Fibroblast of lung (primary cell): ENCODE data around the gene ZNF14.

Experiments used
- EZH2 ChIP-seq: IDR thresholded peaks from 2 replicates; pipeline ENCODE4 v1.5.1; 2012; ENCODE audit warnings: low read length, control low read depth, mild to moderate bottlenecking; ENCODE audit errors: missing control alignments
- TF ChIP-seq, protein P1 (sequence below), 2 donors: IDR thresholded peaks in 1 of 2; conservative IDR thresholded peaks in 1 of 2; 1 replicate in 1 of 2; 2 replicates in 1 of 2; pipeline ENCODE4 v1.5.1; 2011 to 2012; ENCODE audit warnings: low read length in 2 of 2, control low read depth in 1 of 2, inconsistent platforms in 1 of 2, low read depth in 1 of 2, mild to moderate bottlenecking in 1 of 2

DNA sequence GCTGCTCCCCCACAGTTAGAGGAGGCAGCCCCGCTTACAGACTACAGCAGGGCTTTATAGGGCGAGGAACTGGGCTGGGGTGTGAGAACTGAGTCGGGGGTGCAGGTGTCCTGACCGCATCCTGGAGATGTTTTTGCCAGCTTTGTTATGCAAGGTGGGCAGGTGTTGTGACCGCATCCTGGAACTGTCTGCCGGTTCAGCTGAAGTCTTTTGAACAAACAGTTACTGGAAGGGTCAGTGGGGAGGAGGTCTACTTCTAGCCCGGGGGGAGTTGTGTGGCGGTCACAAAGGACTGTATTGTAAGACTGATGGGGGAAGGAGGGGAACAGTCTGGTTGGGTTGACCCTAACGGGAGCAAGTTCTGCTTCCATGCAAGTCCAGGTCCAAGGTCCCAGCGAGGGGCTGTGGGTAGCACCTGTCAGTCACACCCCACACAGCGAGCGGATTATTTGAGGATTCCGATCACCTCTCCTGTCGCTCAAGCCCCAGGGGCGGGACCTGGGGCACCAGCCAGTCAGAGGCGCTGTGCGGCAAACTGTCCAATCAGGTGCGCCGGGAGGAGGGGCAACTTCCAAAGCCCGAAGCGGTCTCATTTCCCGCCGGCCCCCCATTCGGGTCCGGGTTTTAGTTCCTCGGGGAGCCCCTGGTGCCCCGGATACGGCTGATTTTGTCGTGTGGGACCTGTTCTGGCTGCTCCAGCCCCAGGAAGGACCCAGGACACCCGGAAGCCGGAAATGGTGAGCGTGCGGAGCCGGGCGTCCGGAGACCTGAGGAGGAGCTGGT is 64.5 kb downstream of the ZNF14 start, which contains the start of gene ZNF101:
- TF ChIP-seq, protein P1, sequence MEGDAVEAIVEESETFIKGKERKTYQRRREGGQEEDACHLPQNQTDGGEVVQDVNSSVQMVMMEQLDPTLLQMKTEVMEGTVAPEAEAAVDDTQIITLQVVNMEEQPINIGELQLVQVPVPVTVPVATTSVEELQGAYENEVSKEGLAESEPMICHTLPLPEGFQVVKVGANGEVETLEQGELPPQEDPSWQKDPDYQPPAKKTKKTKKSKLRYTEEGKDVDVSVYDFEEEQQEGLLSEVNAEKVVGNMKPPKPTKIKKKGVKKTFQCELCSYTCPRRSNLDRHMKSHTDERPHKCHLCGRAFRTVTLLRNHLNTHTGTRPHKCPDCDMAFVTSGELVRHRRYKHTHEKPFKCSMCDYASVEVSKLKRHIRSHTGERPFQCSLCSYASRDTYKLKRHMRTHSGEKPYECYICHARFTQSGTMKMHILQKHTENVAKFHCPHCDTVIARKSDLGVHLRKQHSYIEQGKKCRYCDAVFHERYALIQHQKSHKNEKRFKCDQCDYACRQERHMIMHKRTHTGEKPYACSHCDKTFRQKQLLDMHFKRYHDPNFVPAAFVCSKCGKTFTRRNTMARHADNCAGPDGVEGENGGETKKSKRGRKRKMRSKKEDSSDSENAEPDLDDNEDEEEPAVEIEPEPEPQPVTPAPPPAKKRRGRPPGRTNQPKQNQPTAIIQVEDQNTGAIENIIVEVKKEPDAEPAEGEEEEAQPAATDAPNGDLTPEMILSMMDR (conservative IDR thresholded peaks at IDR 0.05 in 1 of 2, IDR thresholded peaks at IDR 0.05 in 1 of 2; ENCODE audit: low read depth in 1 of 2, low read length in 2 of 2), result no peak
- TF ChIP-seq EZH2, result no peak
